Activated naive CD8-positive, alpha-beta T cell treated with anti-CD3 and anti-CD28 coated beads, Interleukin-2, amount 10 ng/mL, durations not matched to agents 7 days and 5 days (primary cell): Measurements from ENCODE around the gene OSGEP. TPM values are rescaled to one million over a fixed set of nuclear protein-coding genes. Genes with fewer than 3 reads are reported as not detected.

Source experiments
- ATAC-seq: fragments of 150-1000 bp; cut with Tn5 transposase; one replicate; pipeline ENCODE4 v1.10.0; 2021; ENCODE audit warnings: low read depth, moderate library complexity
- POLR2A ChIA-PET: fragments of 350-600 bp; sonication (Branson Sonifier 250); formaldehyde crosslinking; loops from one replicate; lab custom pipeline; 2021; ENCODE audit warnings: antibody characterized with exemption; lab: Charles Lee
- DNase-seq: peaks from one replicate; pipeline ENCODE4 v3.0.0; 2021
- H3K27ac Mint-ChIP-seq: one replicate; pipeline ENCODE4 v1.8.0; 2022; ENCODE audit warnings: mild to moderate bottlenecking, mixed read lengths
- H3K27me3 Mint-ChIP-seq: one replicate; pipeline ENCODE4 v1.8.0; 2022; ENCODE audit warnings: mild to moderate bottlenecking, moderate library complexity, mixed read lengths
- H3K36me3 Mint-ChIP-seq: one replicate; pipeline ENCODE4 v1.8.0; 2021; ENCODE audit warnings: mild to moderate bottlenecking, mixed read lengths
- H3K4me1 Mint-ChIP-seq: one replicate; pipeline ENCODE4 v1.8.0; 2021; ENCODE audit warnings: mixed read lengths
- H3K4me3 Mint-ChIP-seq: one replicate; pipeline ENCODE4 v1.8.0; 2022; ENCODE audit warnings: mild to moderate bottlenecking, moderate library complexity, mixed read lengths
- H3K9me3 Mint-ChIP-seq: one replicate; pipeline ENCODE4 v1.8.0; 2021; ENCODE audit warnings: mixed read lengths
- total RNA-seq, 2 experiments: library from RNA; stranded (reverse); gene quantifications; one replicate each; pipeline ENCODE4 v1.2.3, GENCODE V29; 2021

Gene OSGEP
- total RNA-seq, result 10 to 100 TPM; 63.5 to 65.3 TPM

- H3K27me3 Mint-ChIP-seq, result no peaks in the 10 kb centered on the region
- DNase-seq (peak; percentile 90), ATAC-seq (peak; percentile 90)
- POLR2A ChIA-PET, result interaction anchor here (1.0 to 3.6 kb wide), 15 partner anchors 9 to 227 kb away, joined by 3 to 36 read pairs (median 7); partner anchors contain the start of genes PARP2, PNP and TEP1
- H3K9me3 Mint-ChIP-seq, result no peaks in the 10 kb centered on the region
- H3K36me3 Mint-ChIP-seq, result peaks cover 18% of the 10 kb centered on the region
- H3K4me3 Mint-ChIP-seq, result peak within 1 kb of the TSS; percentile 41
- no peak within 1 kb of the TSS for H3K27ac Mint-ChIP-seq
- H3K4me1 Mint-ChIP-seq, result peaks cover 19% of the 10 kb centered on the region
Measured at GRCh38 chr14:20454516-20455354, at the start of gene OSGEP, which contains the start of gene APEX1. Gene OSGEP (minus strand): TSS chr14:20454812. CDS start chr14:20454683, 129 bp downstream. Gene APEX1 (plus strand): TSS chr14:20455226. CDS start chr14:20455646, 420 bp downstream.

GRCh38 chr14:20503898-20504297 is 49.3 kb upstream of the OSGEP start:
- no peaks in the 10 kb centered on the region for H3K36me3 Mint-ChIP-seq
- H3K9me3 Mint-ChIP-seq, result no peaks in the 10 kb centered on the region
- DNase-seq (no peak), ATAC-seq (no peak)
- no peak overlapping the region for H3K27ac Mint-ChIP-seq
- no peak overlapping the region for H3K4me3 Mint-ChIP-seq
- POLR2A ChIA-PET, result no interaction called here
- peaks cover 3% of the 10 kb centered on the region for H3K4me1 Mint-ChIP-seq
- H3K27me3 Mint-ChIP-seq, result no peaks in the 10 kb centered on the region

GRCh38 chr14:20501346-20501745 is 46.7 kb upstream of the OSGEP start:
- no peak for ATAC-seq
- H3K27me3 Mint-ChIP-seq, result no peaks in the 10 kb centered on the region
- peaks cover 3% of the 10 kb centered on the region for H3K4me1 Mint-ChIP-seq
- H3K27ac Mint-ChIP-seq, result no peak overlapping the region
- H3K9me3 Mint-ChIP-seq, result no peaks in the 10 kb centered on the region
- H3K4me3 Mint-ChIP-seq, result no peak overlapping the region
- DNase-seq, result no peak
- H3K36me3 Mint-ChIP-seq, result no peaks in the 10 kb centered on the region
- POLR2A ChIA-PET, result no interaction called here

GRCh38 chr14:20499881-20500280 is 45.3 kb upstream of the OSGEP start:
- no peak overlapping the region for H3K4me3 Mint-ChIP-seq
- POLR2A ChIA-PET, result no interaction called here
- ATAC-seq (no peak), DNase-seq (no peak)
- peaks cover 10% of the 10 kb centered on the region for H3K4me1 Mint-ChIP-seq
- no peak overlapping the region for H3K27ac Mint-ChIP-seq
- peaks cover 4% of the 10 kb centered on the region for H3K36me3 Mint-ChIP-seq
- H3K9me3 Mint-ChIP-seq, result peaks cover 2% of the 10 kb centered on the region
- no peaks in the 10 kb centered on the region for H3K27me3 Mint-ChIP-seq

GRCh38 chr14:20499108-20499507 is 44.5 kb upstream of the OSGEP start:
- DNase-seq (no peak), ATAC-seq (no peak)
- peaks cover 13% of the 10 kb centered on the region for H3K4me1 Mint-ChIP-seq
- peaks cover 2% of the 10 kb centered on the region for H3K9me3 Mint-ChIP-seq
- no peak overlapping the region for H3K4me3 Mint-ChIP-seq
- POLR2A ChIA-PET, result no interaction called here
- no peaks in the 10 kb centered on the region for H3K27me3 Mint-ChIP-seq
- H3K36me3 Mint-ChIP-seq, result peaks cover 6% of the 10 kb centered on the region
- no peak overlapping the region for H3K27ac Mint-ChIP-seq

- no peak overlapping the region for H3K27ac Mint-ChIP-seq
- POLR2A ChIA-PET, result no interaction called here
- H3K36me3 Mint-ChIP-seq, result peaks cover 6% of the 10 kb centered on the region
- H3K27me3 Mint-ChIP-seq, result no peaks in the 10 kb centered on the region
- peaks cover 14% of the 10 kb centered on the region for H3K4me1 Mint-ChIP-seq
- H3K4me3 Mint-ChIP-seq, result no peak overlapping the region
- ATAC-seq (no peak), DNase-seq (no peak)
- H3K9me3 Mint-ChIP-seq, result peaks cover 2% of the 10 kb centered on the region
Measured at GRCh38 chr14:20498622-20499021, 44.0 kb upstream of the OSGEP start.

GRCh38 chr14:20494935-20495766 is 40.5 kb upstream of the OSGEP start:
- H3K4me1 Mint-ChIP-seq, result peaks cover 33% of the 10 kb centered on the region
- H3K27ac Mint-ChIP-seq, result no peak overlapping the region
- H3K4me3 Mint-ChIP-seq, result no peak overlapping the region

GRCh38 chr14:20493634-20494033 is 39.0 kb upstream of the OSGEP start:
- no peak for ATAC-seq
- peaks cover 3% of the 10 kb centered on the region for H3K9me3 Mint-ChIP-seq
- no peak overlapping the region for H3K4me3 Mint-ChIP-seq
- H3K27me3 Mint-ChIP-seq, result no peaks in the 10 kb centered on the region
- no peak overlapping the region for H3K27ac Mint-ChIP-seq
- H3K4me1 Mint-ChIP-seq, result peaks cover 45% of the 10 kb centered on the region
- POLR2A ChIA-PET, result no interaction called here
- H3K36me3 Mint-ChIP-seq, result peaks cover 8% of the 10 kb centered on the region
- DNase-seq, result no peak

More at GRCh38 chr14:20494935-20495766, 40.5 kb upstream of the OSGEP start:
- Mint-ChIP-seq H3K36me3 (peaks cover 8% of the 10 kb centered on the region), H3K9me3 (peaks cover 3% of the 10 kb centered on the region), H3K27me3 (no peaks in the 10 kb centered on the region)
- POLR2A ChIA-PET, result no interaction called here
- ATAC-seq, result no peak
- DNase-seq, result no peak

- ATAC-seq (no peak), DNase-seq (no peak)
- H3K4me3 Mint-ChIP-seq, result no peak overlapping the region
- POLR2A ChIA-PET, result no interaction called here
- no peak overlapping the region for H3K27ac Mint-ChIP-seq
- H3K4me1 Mint-ChIP-seq, result peaks cover 52% of the 10 kb centered on the region
- peaks cover 8% of the 10 kb centered on the region for H3K36me3 Mint-ChIP-seq
- H3K9me3 Mint-ChIP-seq, result peaks cover 3% of the 10 kb centered on the region
- no peaks in the 10 kb centered on the region for H3K27me3 Mint-ChIP-seq
Measured at GRCh38 chr14:20492486-20492885, 37.9 kb upstream of the OSGEP start.

- no peaks in the 10 kb centered on the region for H3K27me3 Mint-ChIP-seq
- H3K4me3 Mint-ChIP-seq, result peak overlapping the region; percentile 69
- DNase-seq, result no peak
- H3K4me1 Mint-ChIP-seq, result peaks cover 61% of the 10 kb centered on the region
- H3K27ac Mint-ChIP-seq, result peak overlapping the region; percentile 91
- no peak for ATAC-seq
- POLR2A ChIA-PET, result interaction anchor here (0.6 to 1.6 kb wide), 5 partner anchors 10 to 35 kb away, joined by 3 to 6 read pairs (median 4); partner anchors contain the start of gene PNP
- peaks cover 5% of the 10 kb centered on the region for H3K36me3 Mint-ChIP-seq
- H3K9me3 Mint-ChIP-seq, result peaks cover 2% of the 10 kb centered on the region
Measured at GRCh38 chr14:20490563-20490962, 36.0 kb upstream of the OSGEP start.

- DNase-seq, result no peak
- Mint-ChIP-seq H3K36me3 (peaks cover 4% of the 10 kb centered on the region), H3K27ac (peak overlapping the region; percentile 91), H3K4me1 (peaks cover 54% of the 10 kb centered on the region), H3K4me3 (peak overlapping the region; percentile 69), H3K9me3 (peaks cover 2% of the 10 kb centered on the region), H3K27me3 (no peaks in the 10 kb centered on the region)
- POLR2A ChIA-PET, result interaction anchor here (1.0 to 1.7 kb wide), 4 partner anchors 9 to 74 kb away, joined by 3 to 10 read pairs (median 5); partner anchors contain the start of gene PNP
- peak; percentile 74 for ATAC-seq
Measured at GRCh38 chr14:20489093-20489994, 34.7 kb upstream of the OSGEP start.

- peak overlapping the region; percentile 34 for H3K4me3 Mint-ChIP-seq
Measured at GRCh38 chr14:20487396-20487725, 32.7 kb upstream of the OSGEP start.

More at GRCh38 chr14:20487396-20487725, 32.7 kb upstream of the OSGEP start:
- H3K4me1 Mint-ChIP-seq, result peaks cover 51% of the 10 kb centered on the region
- H3K27ac Mint-ChIP-seq, result peak overlapping the region; percentile 5
- DNase-seq, result no peak
- peaks cover 2% of the 10 kb centered on the region for H3K9me3 Mint-ChIP-seq
- H3K27me3 Mint-ChIP-seq, result no peaks in the 10 kb centered on the region
- POLR2A ChIA-PET, result interaction anchor here (0.8 to 2.1 kb wide), 4 partner anchors 9 to 145 kb away, joined by 4 to 10 read pairs (median 4); partner anchors contain the start of gene PARP2
- peaks cover 2% of the 10 kb centered on the region for H3K36me3 Mint-ChIP-seq
- peak; percentile 42 for ATAC-seq
